ENCODE data around the gene RNF146.

RNF146 gene

GRCh38 chr6:127282184-127282583 lies 15.5 kb downstream of the RNF146 start:
- no peak overlapping the region for H3K4me3 ChIP-seq (ENCODE audit: low read depth, low read length)

GRCh38 chr6:127288705-127289104 lies 22.0 kb downstream of the RNF146 start:
- H3K4me3 ChIP-seq (ENCODE audit: low read depth, low read length) = no peak overlapping the region
- no peak for TF ChIP-seq CTCF (IDR thresholded peaks at IDR 0.05; ENCODE audit: borderline replicate concordance, insufficient read depth, low read depth, low read length)

More at GRCh38 chr6:127282184-127282583, 15.5 kb downstream of the RNF146 start:
- TF ChIP-seq CTCF (IDR thresholded peaks at IDR 0.05; ENCODE audit: borderline replicate concordance, insufficient read depth, low read depth, low read length) = no peak

GRCh38 chr6:127289934-127290333 lies 23.3 kb downstream of the RNF146 start:
- no peak overlapping the region for H3K4me3 ChIP-seq (ENCODE audit: low read depth, low read length)
- no peak for TF ChIP-seq CTCF (IDR thresholded peaks at IDR 0.05; ENCODE audit: borderline replicate concordance, insufficient read depth, low read depth, low read length)

- TF ChIP-seq CTCF (IDR thresholded peaks at IDR 0.05; ENCODE audit: borderline replicate concordance, insufficient read depth, low read depth, low read length) = no peak
- no peak overlapping the region for H3K4me3 ChIP-seq (ENCODE audit: low read depth, low read length)
Measured at GRCh38 chr6:127290391-127291265, 24.0 kb downstream of the RNF146 start.

- H3K4me3 ChIP-seq (ENCODE audit: low read depth, low read length) = no peak overlapping the region
- no peak for TF ChIP-seq CTCF (IDR thresholded peaks at IDR 0.05; ENCODE audit: borderline replicate concordance, insufficient read depth, low read depth, low read length)
Measured at GRCh38 chr6:127291495-127291894, 24.8 kb downstream of the RNF146 start.

- H3K4me3 ChIP-seq (ENCODE audit: low read depth, low read length) = no peak overlapping the region
- no peak for TF ChIP-seq CTCF (IDR thresholded peaks at IDR 0.05; ENCODE audit: borderline replicate concordance, insufficient read depth, low read depth, low read length)
Measured at GRCh38 chr6:127297502-127298070, 30.9 kb downstream of the RNF146 start.

- TF ChIP-seq CTCF (IDR thresholded peaks at IDR 0.05; ENCODE audit: borderline replicate concordance, insufficient read depth, low read depth, low read length) = no peak
- H3K4me3 ChIP-seq (ENCODE audit: low read depth, low read length) = no peak overlapping the region
Measured at GRCh38 chr6:127298475-127298874, 31.8 kb downstream of the RNF146 start.

Measured in GM12875 (cell line).